HG02852 (cell line): ENCODE measurements around the gene ANO2.

Experiments
- ATAC-seq: cut with Tn5 transposase; IDR thresholded peaks from one replicate; pipeline ENCODE4 v1.9.1; 2021; ENCODE audit warnings: mild to moderate bottlenecking, moderate library complexity; ENCODE audit not compliant: unreplicated experiment

The ANO2 gene

GRCh38 chr12:5588591-5588990 lies 356.5 kb downstream of the ANO2 start:
- no peak for ATAC-seq

GRCh38 chr12:5588176-5588575 lies 356.9 kb downstream of the ANO2 start:
- no peak for ATAC-seq

GRCh38 chr12:5587711-5588121 lies 357.3 kb downstream of the ANO2 start:
- no peak for ATAC-seq

GRCh38 chr12:5586201-5586600 lies 358.9 kb downstream of the ANO2 start:
- no peak for ATAC-seq

- no peak for ATAC-seq
Observed at GRCh38 chr12:5585178-5585577, 359.9 kb downstream of the ANO2 start.

GRCh38 chr12:5584412-5585175 lies 360.5 kb downstream of the ANO2 start:
- no peak for ATAC-seq

- ATAC-seq = no peak
Observed at GRCh38 chr12:5582541-5582940, 362.5 kb downstream of the ANO2 start.

GRCh38 chr12:5582018-5582417 lies 363.0 kb downstream of the ANO2 start:
- ATAC-seq = no peak

GRCh38 chr12:5581616-5582015 lies 363.4 kb downstream of the ANO2 start:
- ATAC-seq = no peak

- no peak for ATAC-seq
Observed at GRCh38 chr12:5581019-5581418, 364.0 kb downstream of the ANO2 start.

- ATAC-seq = no peak
Observed at GRCh38 chr12:5578775-5579174, 366.3 kb downstream of the ANO2 start.

- ATAC-seq = no peak
Observed at GRCh38 chr12:5577741-5578140, 367.3 kb downstream of the ANO2 start.

- no peak for ATAC-seq
Observed at GRCh38 chr12:5577211-5577612, 367.8 kb downstream of the ANO2 start.

GRCh38 chr12:5575987-5576386 lies 369.1 kb downstream of the ANO2 start:
- no peak for ATAC-seq

- no peak for ATAC-seq
Observed at GRCh38 chr12:5575232-5575631, 369.8 kb downstream of the ANO2 start.

- no peak for ATAC-seq
Observed at GRCh38 chr12:5573390-5573789, 371.7 kb downstream of the ANO2 start.

- ATAC-seq = no peak
Observed at GRCh38 chr12:5571115-5571514, 373.9 kb downstream of the ANO2 start.

- no peak for ATAC-seq
Observed at GRCh38 chr12:5570416-5570815, 374.6 kb downstream of the ANO2 start.

GRCh38 chr12:5568325-5568981 lies 376.6 kb downstream of the ANO2 start:
- ATAC-seq = no peak

- no peak for ATAC-seq
Observed at GRCh38 chr12:5567016-5567725, 377.9 kb downstream of the ANO2 start.

GRCh38 chr12:5565933-5566599 lies 379.0 kb downstream of the ANO2 start:
- ATAC-seq = no peak
